Endothelial cell of umbilical vein (primary cell): ENCODE data around the gene SLC46A2.

Experiments used
- EZH2 ChIP-seq: IDR thresholded peaks from 2 replicates; pipeline ENCODE4 v1.6.1; 2012; ENCODE audit warnings: borderline replicate concordance, low read depth, mild to moderate bottlenecking, moderate library complexity, low read length, inconsistent platforms; ENCODE audit not compliant: severe bottlenecking
- POLR2A ChIP-seq: IDR thresholded peaks from 2 replicates; pipeline ENCODE4 v1.6.1; 2012; ENCODE audit warnings: low read depth, mild to moderate bottlenecking, control low read depth, low read length
- POLR2AphosphoS5 ChIP-seq: IDR thresholded peaks from 2 replicates; pipeline ENCODE4 v1.6.1; 2012; ENCODE audit warnings: low read depth, mild to moderate bottlenecking, control low read depth, low read length, moderate library complexity; ENCODE audit not compliant: insufficient read depth
- TF ChIP-seq, protein P1 (sequence below), 2 donors: IDR thresholded peaks; 1 replicate in 1 of 2; 2 replicates in 1 of 2; pipeline ENCODE4 v1.5.1; 2011; ENCODE audit warnings: low read length in 2 of 2, mild to moderate bottlenecking in 2 of 2, moderate library complexity in 2 of 2, control low read depth in 1 of 2, inconsistent platforms in 1 of 2, low read depth in 1 of 2; ENCODE audit not compliant: insufficient read depth in 1 of 2; ENCODE audit errors: extremely low read depth in 1 of 2

DNA sequence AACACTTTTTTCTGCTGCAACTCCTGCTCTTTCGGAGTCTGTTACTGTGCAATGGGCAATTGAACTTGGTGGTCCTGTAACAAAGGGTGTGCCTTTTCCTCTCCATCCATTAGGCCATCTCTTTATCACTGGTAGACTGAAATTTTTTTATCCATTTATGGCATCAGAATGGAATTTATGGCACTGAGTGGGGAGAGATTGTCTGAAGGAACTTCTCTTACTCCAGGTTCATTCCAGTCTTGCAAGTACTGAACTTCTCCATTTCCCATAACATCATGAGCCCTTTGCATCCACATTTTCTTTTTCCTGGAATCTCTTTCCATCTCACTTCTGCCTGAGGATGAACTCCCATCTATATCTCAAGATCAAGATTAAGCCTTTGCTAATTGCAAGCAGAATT, 10.0 kb downstream of the SLC46A2 start:
- TF ChIP-seq, protein P1, sequence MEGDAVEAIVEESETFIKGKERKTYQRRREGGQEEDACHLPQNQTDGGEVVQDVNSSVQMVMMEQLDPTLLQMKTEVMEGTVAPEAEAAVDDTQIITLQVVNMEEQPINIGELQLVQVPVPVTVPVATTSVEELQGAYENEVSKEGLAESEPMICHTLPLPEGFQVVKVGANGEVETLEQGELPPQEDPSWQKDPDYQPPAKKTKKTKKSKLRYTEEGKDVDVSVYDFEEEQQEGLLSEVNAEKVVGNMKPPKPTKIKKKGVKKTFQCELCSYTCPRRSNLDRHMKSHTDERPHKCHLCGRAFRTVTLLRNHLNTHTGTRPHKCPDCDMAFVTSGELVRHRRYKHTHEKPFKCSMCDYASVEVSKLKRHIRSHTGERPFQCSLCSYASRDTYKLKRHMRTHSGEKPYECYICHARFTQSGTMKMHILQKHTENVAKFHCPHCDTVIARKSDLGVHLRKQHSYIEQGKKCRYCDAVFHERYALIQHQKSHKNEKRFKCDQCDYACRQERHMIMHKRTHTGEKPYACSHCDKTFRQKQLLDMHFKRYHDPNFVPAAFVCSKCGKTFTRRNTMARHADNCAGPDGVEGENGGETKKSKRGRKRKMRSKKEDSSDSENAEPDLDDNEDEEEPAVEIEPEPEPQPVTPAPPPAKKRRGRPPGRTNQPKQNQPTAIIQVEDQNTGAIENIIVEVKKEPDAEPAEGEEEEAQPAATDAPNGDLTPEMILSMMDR (IDR thresholded peaks at IDR 0.05; ENCODE audit: extremely low read depth in 1 of 2, insufficient read depth in 1 of 2, low read depth in 1 of 2, low read length in 2 of 2) = no peak
- TF ChIP-seq POLR2AphosphoS5 = no peak
- TF ChIP-seq EZH2 = no peak
- no peak for TF ChIP-seq POLR2A
